Motor neuron (in vitro differentiated cells): ENCODE measurements around the gene FAM20C. TPM values are rescaled to one million over a fixed set of nuclear protein-coding genes. Genes with fewer than 3 reads are reported as not detected.
"Not testable (repeated sequence)": the region's sequence is repeated elsewhere in the genome, so short reads cannot be mapped to it uniquely, and the experiment has no call there.

Experiments used
- ATAC-seq, 8 experiments: fragments of 200-7000 bp; cut with Tn5 transposase; replicated peaks in 6 of 8; 2 replicates each; pipeline ENCODE4 v1.8.0; 2021; ENCODE audit warnings: mild to moderate bottlenecking in 8 of 8, moderate library complexity in 8 of 8
- H3K27ac ChIP-seq, 2 donors: fragments of 250-450 bp; sonication (Bioruptor Pico); 2 replicates each; pipeline ENCODE4 v1.9.0; 2021; ENCODE audit warnings: antibody characterized with exemption in 2 of 2, mild to moderate bottlenecking in 2 of 2, moderate library complexity in 1 of 2
- H3K4me1 ChIP-seq, 2 donors: fragments of 250-450 bp; sonication (Bioruptor Pico); replicated peaks in 1 of 2; 2 replicates each; pipeline ENCODE4 v1.6.1; 2021; ENCODE audit warnings: antibody characterized with exemption in 2 of 2, mild to moderate bottlenecking in 2 of 2, moderate library complexity in 1 of 2
- H3K4me3 ChIP-seq, 5 donors: fragments of 250-450 bp; sonication (Bioruptor Pico); 2 replicates each; pipeline ENCODE4 v1.9.0; 2021; ENCODE audit warnings: antibody characterized with exemption in 5 of 5, mild to moderate bottlenecking in 5 of 5, moderate library complexity in 4 of 5
- WGBS, 10 experiments: fragments of 450-650 bp; shearing (Covaris generic); methylation state at CpG; one replicate each; pipeline ENCODE4 v1.0.0; 2022; 5-methylcytosine and 5-hydroxymethylcytosine counted together
- in situ Hi-C, 9 experiments: fragments of 400-800 bp; cut with MboI; loops; one replicate each; pipeline ENCODE4 v1.15.0; 2021; ENCODE audit warnings: low sequenced_read_pairs in 9 of 9, low pct_unique_long_range_greater_than_20kb in 2 of 9; ENCODE audit not compliant: unreplicated experiment in 9 of 9
- total RNA-seq, 8 experiments: library from RNA; unstranded; fragments of 300-600 nt; gene quantifications; 2 replicates each; pipeline versions ENCODE4 v1.2.3 to v1.2.4, GENCODE V29; 2022

Gene FAM20C
- total RNA-seq, 8 experiments from 2014 or later = 19.0 to 42.1 (median 22.9) TPM

GRCh38 chr7:256461-256940 lies 64.1 kb downstream of the FAM20C start:
- Histone ChIP-seq H3K4me1 (no peaks in the 10 kb centered on the region), H3K27ac (no peak overlapping the region), H3K4me3 (no peak overlapping the region)
- in situ Hi-C loops = no loop called here
- WGBS, 10 experiments = 97 to 100% methylated on average over 2 to 20 of the region's 38 CpGs; no CpG with 5 or more reads in 8 of the 10 experiments
- no peak for ATAC-seq

- Histone ChIP-seq H3K27ac (no peak overlapping the region), H3K4me3 (no peak overlapping the region), H3K4me1 (no peaks in the 10 kb centered on the region)
- ATAC-seq = no peak
- 80 to 100% (median 100%) methylated on average over 1 to 5 of the region's 29 CpGs; no CpG with 5 or more reads in 4 of the 10 experiments for WGBS, 10 experiments
- in situ Hi-C loops = no loop called here
Observed at GRCh38 chr7:256981-257646, 64.7 kb downstream of the FAM20C start.

- no peak for ATAC-seq
- 40 to 80% methylated on average over 1 of the region's 5 CpGs; no CpG with 5 or more reads in 8 of the 10 experiments for WGBS, 10 experiments
- in situ Hi-C loops = no loop called here
- Histone ChIP-seq H3K4me1 (no peaks in the 10 kb centered on the region), H3K27ac (no peak overlapping the region), H3K4me3 (no peak overlapping the region)
Observed at GRCh38 chr7:257647-257992, 65.2 kb downstream of the FAM20C start.

GRCh38 chr7:258476-259190 lies 66.3 kb downstream of the FAM20C start:
- in situ Hi-C loops = no loop called here
- H3K4me3 ChIP-seq = no peak overlapping the region
- 80 to 100% (median 86%) methylated on average over 2 to 4 of the region's 31 CpGs; no CpG with 5 or more reads in 7 of the 10 experiments for WGBS, 10 experiments
- ATAC-seq = peak in 1 of 8 experiments; percentile 13
- H3K27ac ChIP-seq = no peak overlapping the region
- H3K4me1 ChIP-seq = no peaks in the 10 kb centered on the region

- H3K4me1 ChIP-seq = no peaks in the 10 kb centered on the region
- in situ Hi-C loops = no loop called here
- peak in 1 of 8 experiments; percentile 17 for ATAC-seq
- WGBS, 10 experiments = 90 to 100% (median 97%) methylated on average over 1 to 14 of the region's 15 CpGs; no CpG with 5 or more reads in 1 of the 10 experiments
- no peak overlapping the region for H3K27ac ChIP-seq
- no peak overlapping the region for H3K4me3 ChIP-seq
Observed at GRCh38 chr7:259191-259505, 66.8 kb downstream of the FAM20C start.

- H3K4me1 ChIP-seq = no peaks in the 10 kb centered on the region
- no peak for ATAC-seq
- in situ Hi-C loops = no loop called here
- H3K4me3 ChIP-seq = no peak overlapping the region
- 88 to 100% (median 96%) methylated on average over 1 to 16 of the region's 44 CpGs; no CpG with 5 or more reads in 2 of the 10 experiments for WGBS, 10 experiments
- no peak overlapping the region for H3K27ac ChIP-seq
Observed at GRCh38 chr7:259751-260405, 67.5 kb downstream of the FAM20C start.

GRCh38 chr7:260441-261281 lies 68.3 kb downstream of the FAM20C start:
- Histone ChIP-seq H3K4me3 (no peak overlapping the region), H3K27ac (no peak overlapping the region), H3K4me1 (no peaks in the 10 kb centered on the region)
- WGBS, 10 experiments = 80 to 100% (median 88%) methylated on average over 1 to 6 of the region's 35 CpGs; no CpG with 5 or more reads in 3 of the 10 experiments
- in situ Hi-C loops = no loop called here
- peak in 2 of 8 experiments; percentile 12 for ATAC-seq

- H3K4me1 ChIP-seq = no peaks in the 10 kb centered on the region
- 40 to 100% (median 86%) methylated on average over 1 to 16 of the region's 32 CpGs; no CpG with 5 or more reads in 3 of the 10 experiments for WGBS, 10 experiments
- ATAC-seq = peak in 2 of 8 experiments; percentile 12 to 14
- in situ Hi-C loops = no loop called here
- no peak overlapping the region for H3K27ac ChIP-seq
- H3K4me3 ChIP-seq = no peak overlapping the region
Observed at GRCh38 chr7:261341-262250, 69.2 kb downstream of the FAM20C start.

- no peak for ATAC-seq
- H3K27ac ChIP-seq = no peak overlapping the region
- H3K4me3 ChIP-seq = no peak overlapping the region
- in situ Hi-C loops = no loop called here
- H3K4me1 ChIP-seq = no peaks in the 10 kb centered on the region
- 100% methylated on average over 1 of the region's 9 CpGs; no CpG with 5 or more reads in 6 of the 10 experiments for WGBS, 10 experiments
Observed at GRCh38 chr7:262251-262572, 69.8 kb downstream of the FAM20C start.

GRCh38 chr7:262631-263311 lies 70.4 kb downstream of the FAM20C start:
- H3K4me3 ChIP-seq, in situ Hi-C loops, H3K27ac ChIP-seq, ATAC-seq, H3K4me1 ChIP-seq: not testable (repeated sequence)
- 92% methylated on average over 8 of the region's 31 CpGs; no CpG with 5 or more reads in 9 of the 10 experiments for WGBS, 10 experiments

- H3K27ac ChIP-seq, H3K4me3 ChIP-seq, ATAC-seq, in situ Hi-C loops, H3K4me1 ChIP-seq: not testable (repeated sequence)
- 90 to 100% (median 95%) methylated on average over 1 to 5 of the region's 37 CpGs; no CpG with 5 or more reads in 6 of the 10 experiments for WGBS, 10 experiments
Observed at GRCh38 chr7:263483-264351, 71.3 kb downstream of the FAM20C start.
